HG02763 (cell line): ENCODE data around the gene SLC6A19.

ENCODE experiments used
- ATAC-seq: cut with Tn5 transposase; IDR thresholded peaks from one replicate; pipeline ENCODE4 v1.9.1; 2021; ENCODE audit warnings: mild to moderate bottlenecking, moderate library complexity; ENCODE audit not compliant: unreplicated experiment

Gene SLC6A19

GRCh38 chr5:1241509-1242080 lies 40.2 kb downstream of the SLC6A19 start:
- ATAC-seq = no peak

- no peak for ATAC-seq
These were observed 41.5 kb downstream of the SLC6A19 start for GRCh38 chr5:1242733-1243486.

- no peak for ATAC-seq
These were observed 42.2 kb downstream of the SLC6A19 start for GRCh38 chr5:1243487-1244130.

GRCh38 chr5:1244255-1244654 lies 42.9 kb downstream of the SLC6A19 start:
- ATAC-seq = no peak

GRCh38 chr5:1244976-1245375 lies 43.6 kb downstream of the SLC6A19 start:
- no peak for ATAC-seq

GRCh38 chr5:1245905-1246576 lies 44.6 kb downstream of the SLC6A19 start:
- ATAC-seq = no peak

- ATAC-seq = no peak
These were observed 45.5 kb downstream of the SLC6A19 start for GRCh38 chr5:1246711-1247431.

- ATAC-seq = no peak
These were observed 46.4 kb downstream of the SLC6A19 start for GRCh38 chr5:1247811-1248210.

GRCh38 chr5:1249366-1250280 lies 48.2 kb downstream of the SLC6A19 start:
- ATAC-seq = no peak

GRCh38 chr5:1251678-1252580 lies 50.5 kb downstream of the SLC6A19 start:
- ATAC-seq = no peak

GRCh38 chr5:1252681-1253080 lies 51.3 kb downstream of the SLC6A19 start:
- no peak for ATAC-seq

- no peak for ATAC-seq
These were observed 52.2 kb downstream of the SLC6A19 start for GRCh38 chr5:1253456-1254105.

- no peak for ATAC-seq
These were observed 52.8 kb downstream of the SLC6A19 start for GRCh38 chr5:1254196-1254595.

- ATAC-seq = no peak
These were observed 53.7 kb downstream of the SLC6A19 start for GRCh38 chr5:1255081-1255561.

GRCh38 chr5:1256776-1257175 lies 55.4 kb downstream of the SLC6A19 start:
- ATAC-seq = no peak

GRCh38 chr5:1257363-1257762 lies 56.0 kb downstream of the SLC6A19 start:
- ATAC-seq = no peak

GRCh38 chr5:1257841-1258240 lies 56.4 kb downstream of the SLC6A19 start:
- ATAC-seq = no peak

GRCh38 chr5:1259806-1260480 lies 58.5 kb downstream of the SLC6A19 start:
- no peak for ATAC-seq
